ENCODE results near the gene NOC4L. TPM values are rescaled to one million over a fixed set of nuclear protein-coding genes. Genes with fewer than 3 reads are reported as not detected.
A peak's percentile ranks its signal among the peaks of the same experiment; 100 is the strongest.

The NOC4L gene
- total and polyA plus RNA-seq, 7 donors, result 7.9 to 36.7 (median 25.7) TPM

GRCh38 chr12:132196038-132196872 is 52.0 kb downstream of the NOC4L start:
- 46 to 61% (median 59%) methylated on average over 32 of the region's 32 CpGs for WGBS, 3 donors
- intact Hi-C loops (cut with DNase I), result no loop called here

GRCh38 chr12:132196873-132197390 is 52.7 kb downstream of the NOC4L start:
- Histone ChIP-seq H3K27ac (no peak overlapping the region), H3K27me3 (ENCODE audit: insufficient read depth in 3 of 3, low read length in 2 of 3) (peaks cover 0 to 31% (median 19%) of the 10 kb centered on the region in 3 donors), H3K4me3 (no peak overlapping the region), H3K36me3 (ENCODE audit: insufficient read depth in 1 of 2, low read depth in 1 of 2) (no peaks in the 10 kb centered on the region), H3K4me1 (no peaks in the 10 kb centered on the region), H3K9me3 (no peaks in the 10 kb centered on the region)
- 76 to 87% (median 85%) methylated on average over 22 of the region's 22 CpGs for WGBS, 3 donors
- intact Hi-C loops (cut with DNase I), result no loop called here
- TF ChIP-seq CTCF (IDR thresholded peaks at IDR 0.05), result no peak
- no peak for DNase-seq
- no peak for ATAC-seq

More at GRCh38 chr12:132196038-132196872, 52.0 kb downstream of the NOC4L start:
- Histone ChIP-seq H3K27me3 (ENCODE audit: insufficient read depth in 3 of 3, low read length in 2 of 3) (peaks cover 0 to 31% (median 19%) of the 10 kb centered on the region in 3 donors), H3K9me3 (no peaks in the 10 kb centered on the region), H3K4me1 (no peaks in the 10 kb centered on the region), H3K4me3 (no peak overlapping the region), H3K36me3 (ENCODE audit: insufficient read depth in 1 of 2, low read depth in 1 of 2) (no peaks in the 10 kb centered on the region), H3K27ac (no peak overlapping the region)
- DNase-seq (no peak), ATAC-seq (no peak)
- TF ChIP-seq CTCF (IDR thresholded peaks at IDR 0.05), result no peak

GRCh38 chr12:132197581-132198354 is 53.5 kb downstream of the NOC4L start:
- 23 to 25% (median 24%) methylated on average over 29 to 44 of the region's 44 CpGs for WGBS, 3 donors
- no peaks in the 10 kb centered on the region for H3K9me3 ChIP-seq
- H3K27me3 ChIP-seq (ENCODE audit: insufficient read depth in 3 of 3, low read length in 2 of 3), result peaks cover 0 to 40% (median 16%) of the 10 kb centered on the region in 3 donors
- H3K27ac ChIP-seq, result no peak overlapping the region
- H3K4me3 ChIP-seq, result peak overlapping the region; percentile 18
- peak; percentile 28 to 68 (median 66) for ATAC-seq
- DNase-seq, result peak in 1 of 2 donors; percentile 77
- no peaks in the 10 kb centered on the region for H3K4me1 ChIP-seq
- no peaks in the 10 kb centered on the region for H3K36me3 ChIP-seq (ENCODE audit: insufficient read depth in 1 of 2, low read depth in 1 of 2)
- no peak for TF ChIP-seq CTCF (IDR thresholded peaks at IDR 0.05)
- intact Hi-C loops (cut with DNase I), result no loop called here

- intact Hi-C loops (cut with DNase I), result no loop called here
- no peak for TF ChIP-seq CTCF (IDR thresholded peaks at IDR 0.05)
- peaks cover 0 to 48% (median 17%) of the 10 kb centered on the region in 3 donors for H3K27me3 ChIP-seq (ENCODE audit: insufficient read depth in 3 of 3, low read length in 2 of 3)
- no peak for DNase-seq
- H3K4me1 ChIP-seq, result no peaks in the 10 kb centered on the region
- H3K9me3 ChIP-seq, result no peaks in the 10 kb centered on the region
- 64 to 74% (median 70%) methylated on average over 16 to 18 of the region's 18 CpGs for WGBS, 3 donors
- H3K27ac ChIP-seq, result no peak overlapping the region
- H3K36me3 ChIP-seq (ENCODE audit: insufficient read depth in 1 of 2, low read depth in 1 of 2), result no peaks in the 10 kb centered on the region
- ATAC-seq, result no peak
- no peak overlapping the region for H3K4me3 ChIP-seq
Measured at GRCh38 chr12:132199101-132199500, 54.8 kb downstream of the NOC4L start.
